Activated CD8-positive, alpha-beta T cell treated with anti-CD3 and anti-CD28 coated beads, Interleukin-2, amount 10 ng/mL, durations not matched to agents 7 days and 5 days (primary cell): ENCODE measurements around the gene TSPAN9. TPM values are rescaled to one million over a fixed set of nuclear protein-coding genes. Genes with fewer than 3 reads are reported as not detected.

Experiments used
- ATAC-seq: fragments of 150-1000 bp; cut with Tn5 transposase; one replicate; pipeline ENCODE4 v1.10.0; 2021; ENCODE audit warnings: moderate library complexity
- CTCF ChIA-PET: fragments of 350-600 bp; sonication (Branson Sonifier 250); formaldehyde crosslinking; loops from one replicate; lab custom pipeline; 2021; ENCODE audit warnings: antibody characterized with exemption; lab: Charles Lee
- POLR2A ChIA-PET: fragments of 350-600 bp; sonication (Branson Sonifier 250); formaldehyde crosslinking; loops from one replicate; lab custom pipeline; 2021; ENCODE audit warnings: antibody characterized with exemption; lab: Charles Lee
- DNase-seq: peaks from one replicate; pipeline ENCODE4 v3.0.0-alpha.2; 2020
- H3K27ac Mint-ChIP-seq: one replicate; pipeline ENCODE4 v1.8.0; 2021; ENCODE audit warnings: mild to moderate bottlenecking, mixed read lengths
- H3K27me3 Mint-ChIP-seq: one replicate; pipeline ENCODE4 v1.8.0; 2021; ENCODE audit warnings: low read depth, mixed read lengths
- H3K36me3 Mint-ChIP-seq: one replicate; pipeline ENCODE4 v1.8.0; 2021; ENCODE audit warnings: low read depth, mixed read lengths
- H3K4me1 Mint-ChIP-seq: one replicate; pipeline ENCODE4 v1.8.0; 2021; ENCODE audit warnings: low read depth, mixed read lengths
- H3K4me3 Mint-ChIP-seq: one replicate; pipeline ENCODE4 v1.8.0; 2021; ENCODE audit warnings: mild to moderate bottlenecking, mixed read lengths
- H3K9me3 Mint-ChIP-seq: one replicate; pipeline ENCODE4 v1.8.0; 2022; ENCODE audit warnings: mixed read lengths; ENCODE audit not compliant: insufficient read depth
- total RNA-seq, 2 experiments: library from RNA; stranded (reverse); gene quantifications; one replicate each; pipeline ENCODE4 v1.2.3, GENCODE V29; 2021

TSPAN9 gene
- total RNA-seq, 2 experiments from 2014 or later, result not detected

DNA sequence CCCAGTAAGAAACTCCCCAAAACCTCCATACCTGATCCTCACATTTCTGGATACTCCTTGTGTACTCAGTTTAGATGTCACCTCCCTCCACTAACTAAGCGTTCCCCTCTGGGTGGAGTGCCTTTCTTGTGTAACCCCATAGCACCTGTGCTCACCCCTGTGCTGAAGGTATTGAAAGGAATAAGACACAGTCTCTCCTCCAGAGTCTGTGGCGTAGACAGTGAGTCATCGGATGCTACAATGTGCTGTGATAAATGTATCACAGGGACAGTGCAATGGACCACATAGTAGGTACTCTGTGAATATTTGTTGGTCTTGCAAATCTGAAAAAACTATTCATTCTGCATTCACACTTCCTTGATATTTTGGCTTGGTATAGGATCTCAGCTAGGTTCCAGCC lies 30.8 kb downstream of the TSPAN9 start:
- no peak for ATAC-seq
- POLR2A ChIA-PET, result no interaction called here
- no peaks in the 10 kb centered on the region for H3K9me3 Mint-ChIP-seq
- CTCF ChIA-PET, result no interaction called here
- H3K4me3 Mint-ChIP-seq, result no peak overlapping the region
- H3K27me3 Mint-ChIP-seq, result peaks cover 8% of the 10 kb centered on the region
- no peak for DNase-seq
- H3K4me1 Mint-ChIP-seq, result no peaks in the 10 kb centered on the region
- H3K27ac Mint-ChIP-seq, result no peak overlapping the region
- no peaks in the 10 kb centered on the region for H3K36me3 Mint-ChIP-seq

DNA sequence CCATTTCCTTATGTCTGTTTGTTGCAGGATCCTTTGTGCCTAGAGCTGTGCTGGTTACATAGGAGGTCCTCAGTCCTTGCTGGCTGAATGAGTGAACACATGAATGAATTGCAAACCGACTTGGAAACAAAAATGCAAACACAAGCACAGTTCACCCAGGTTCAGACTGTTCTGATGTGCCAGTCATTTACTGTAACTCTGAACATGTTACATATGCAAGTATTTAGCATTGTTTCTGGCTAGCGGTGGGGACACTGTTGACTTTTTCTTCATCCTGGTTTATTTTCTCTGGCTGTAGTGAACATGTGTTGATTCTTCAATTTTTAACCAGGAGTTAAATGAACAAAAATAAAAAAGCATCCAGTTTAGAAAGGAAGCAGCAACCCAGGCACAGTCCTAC lies 33.4 kb downstream of the TSPAN9 start:
- H3K9me3 Mint-ChIP-seq, result no peaks in the 10 kb centered on the region
- POLR2A ChIA-PET, result no interaction called here
- no peak for ATAC-seq
- no peak overlapping the region for H3K4me3 Mint-ChIP-seq
- H3K4me1 Mint-ChIP-seq, result no peaks in the 10 kb centered on the region
- no peaks in the 10 kb centered on the region for H3K36me3 Mint-ChIP-seq
- CTCF ChIA-PET, result interaction anchor here (1.2 to 1.6 kb wide), 2 partner anchors 37 to 190 kb away, joined by 3 to 4 read pairs; no protein-coding TSS in a partner anchor
- peaks cover 20% of the 10 kb centered on the region for H3K27me3 Mint-ChIP-seq
- H3K27ac Mint-ChIP-seq, result no peak overlapping the region
- DNase-seq, result no peak

DNA sequence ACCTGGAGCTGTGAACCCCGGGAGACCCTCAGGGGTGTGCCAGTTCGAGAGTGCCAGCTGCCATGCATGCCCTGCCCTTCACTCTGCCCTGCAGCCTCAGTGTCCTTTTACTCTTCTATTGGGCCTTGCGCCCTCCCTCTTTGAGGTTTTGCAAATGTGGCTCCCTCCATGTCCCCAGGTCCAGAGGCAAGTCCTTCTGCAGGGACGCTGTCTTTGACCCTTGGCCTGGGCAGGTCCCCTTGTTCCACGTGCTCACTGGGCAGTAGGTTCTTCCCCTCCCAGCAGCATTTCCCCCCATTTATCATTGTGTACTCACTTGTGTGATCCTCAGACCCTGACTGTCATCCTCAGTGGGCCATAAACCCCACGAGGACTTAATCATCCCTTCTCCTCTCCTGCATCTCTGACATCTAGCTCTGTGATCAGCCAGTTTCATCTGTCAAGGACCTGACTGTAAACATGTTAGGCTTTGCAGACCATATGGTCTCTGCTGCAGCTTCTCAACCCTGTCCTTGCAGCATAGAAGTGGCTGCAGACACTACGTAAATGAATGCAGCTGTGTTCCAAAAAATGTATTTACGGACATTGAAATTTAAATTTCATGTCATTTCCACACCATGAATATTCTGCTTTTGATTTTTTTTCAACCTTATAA lies 36.6 kb downstream of the TSPAN9 start:
- no peaks in the 10 kb centered on the region for H3K36me3 Mint-ChIP-seq
- ATAC-seq, result no peak
- H3K4me3 Mint-ChIP-seq, result no peak overlapping the region
- H3K27ac Mint-ChIP-seq, result no peak overlapping the region
- ChIA-PET POLR2A (no interaction called here), CTCF (no interaction called here)
- peaks cover 6% of the 10 kb centered on the region for H3K4me1 Mint-ChIP-seq
- H3K27me3 Mint-ChIP-seq, result peaks cover 45% of the 10 kb centered on the region
- no peak for DNase-seq
- H3K9me3 Mint-ChIP-seq, result no peaks in the 10 kb centered on the region

DNA sequence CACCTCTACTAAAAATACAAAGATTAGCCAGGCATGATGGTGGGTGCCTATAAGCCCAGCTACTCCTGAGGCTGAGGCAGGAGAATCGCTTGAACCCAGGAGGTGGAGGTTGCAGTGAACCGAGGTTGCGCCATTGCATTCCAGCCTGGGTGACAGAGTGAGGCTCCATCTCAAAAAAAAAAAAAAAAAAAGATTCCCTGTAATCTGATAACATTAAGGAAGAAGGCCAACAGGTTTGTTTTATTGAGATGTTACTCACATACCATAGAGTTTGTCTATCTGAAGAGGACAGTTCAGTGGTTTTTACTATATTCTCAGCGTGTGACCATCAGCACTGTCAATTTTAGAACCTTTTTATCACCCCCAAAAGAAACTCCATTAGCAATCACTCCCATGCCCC lies 37.5 kb downstream of the TSPAN9 start:
- ChIA-PET POLR2A (no interaction called here), CTCF (no interaction called here)
- Mint-ChIP-seq H3K36me3 (no peaks in the 10 kb centered on the region), H3K4me3 (no peak overlapping the region), H3K4me1 (peaks cover 15% of the 10 kb centered on the region), H3K27ac (no peak overlapping the region), H3K9me3 (no peaks in the 10 kb centered on the region), H3K27me3 (peaks cover 46% of the 10 kb centered on the region)
- ATAC-seq (no peak), DNase-seq (no peak)

DNA sequence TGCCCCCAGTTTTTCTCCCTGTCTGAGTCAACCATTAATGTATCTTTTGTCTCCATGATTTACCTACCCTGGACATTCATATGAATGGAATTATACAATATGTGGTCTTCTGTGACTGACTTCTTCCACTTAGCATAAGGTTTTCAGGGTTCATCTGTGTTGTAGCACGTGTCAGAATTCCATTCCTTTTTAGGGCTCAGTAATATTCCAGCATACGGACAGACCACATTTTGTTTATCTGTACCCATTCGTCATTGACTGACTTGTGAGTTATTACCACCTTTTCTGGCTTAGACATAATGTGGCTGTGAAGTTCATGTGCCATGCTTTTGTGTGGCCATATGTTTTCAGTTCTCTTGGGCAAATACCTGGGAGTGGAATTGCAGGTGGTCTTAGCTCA lies 37.9 kb downstream of the TSPAN9 start:
- H3K9me3 Mint-ChIP-seq, result no peaks in the 10 kb centered on the region
- H3K27me3 Mint-ChIP-seq, result peaks cover 46% of the 10 kb centered on the region
- ChIA-PET CTCF (no interaction called here), POLR2A (no interaction called here)
- no peak overlapping the region for H3K27ac Mint-ChIP-seq
- ATAC-seq (no peak), DNase-seq (no peak)
- H3K4me3 Mint-ChIP-seq, result no peak overlapping the region
- H3K36me3 Mint-ChIP-seq, result no peaks in the 10 kb centered on the region
- H3K4me1 Mint-ChIP-seq, result peaks cover 19% of the 10 kb centered on the region

DNA sequence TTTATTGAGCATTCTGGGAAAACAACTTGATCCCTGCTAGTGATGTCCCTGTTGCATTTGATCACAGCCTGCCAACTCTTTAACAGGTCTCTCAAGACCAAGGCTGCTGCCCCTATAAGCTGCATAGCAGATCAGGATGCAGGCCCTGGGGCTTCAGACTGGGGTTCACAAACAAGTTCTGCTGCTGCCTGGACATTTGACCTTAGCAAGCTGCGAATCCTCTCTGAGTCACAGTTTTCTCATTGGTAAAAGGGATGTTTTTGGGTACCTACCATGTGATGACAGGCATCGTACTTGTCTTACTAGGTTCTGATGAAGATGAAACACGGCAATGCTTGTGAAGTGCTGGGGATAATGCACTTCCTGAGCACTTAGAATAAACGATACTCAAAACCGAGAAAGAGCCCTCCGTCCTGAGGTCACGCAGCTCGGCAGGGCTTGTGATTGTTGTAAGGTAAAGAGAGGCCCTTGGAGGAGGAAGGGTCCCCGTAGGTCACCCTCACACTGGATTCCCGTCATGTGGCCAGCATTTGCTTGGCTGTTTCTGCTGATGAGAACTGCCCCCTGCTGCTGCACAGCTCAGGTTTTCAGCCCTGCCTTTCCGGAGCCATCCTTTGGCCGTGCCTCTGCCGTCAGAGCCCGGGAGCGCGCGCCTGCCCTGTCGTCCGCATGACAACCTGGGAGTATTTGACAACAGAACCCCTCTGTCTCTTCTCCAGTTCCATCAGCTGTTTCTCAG lies 39.1 kb downstream of the TSPAN9 start:
- ATAC-seq (no peak), DNase-seq (no peak)
- H3K9me3 Mint-ChIP-seq, result no peaks in the 10 kb centered on the region
- no peak overlapping the region for H3K4me3 Mint-ChIP-seq
- POLR2A ChIA-PET, result no interaction called here
- H3K27me3 Mint-ChIP-seq, result peaks cover 42% of the 10 kb centered on the region
- H3K27ac Mint-ChIP-seq, result no peak overlapping the region
- no peaks in the 10 kb centered on the region for H3K36me3 Mint-ChIP-seq
- CTCF ChIA-PET, result interaction anchor here (1.1 kb wide), 1 partner anchor 159 kb away, joined by 3 read pairs; no protein-coding TSS in a partner anchor
- peaks cover 24% of the 10 kb centered on the region for H3K4me1 Mint-ChIP-seq

DNA sequence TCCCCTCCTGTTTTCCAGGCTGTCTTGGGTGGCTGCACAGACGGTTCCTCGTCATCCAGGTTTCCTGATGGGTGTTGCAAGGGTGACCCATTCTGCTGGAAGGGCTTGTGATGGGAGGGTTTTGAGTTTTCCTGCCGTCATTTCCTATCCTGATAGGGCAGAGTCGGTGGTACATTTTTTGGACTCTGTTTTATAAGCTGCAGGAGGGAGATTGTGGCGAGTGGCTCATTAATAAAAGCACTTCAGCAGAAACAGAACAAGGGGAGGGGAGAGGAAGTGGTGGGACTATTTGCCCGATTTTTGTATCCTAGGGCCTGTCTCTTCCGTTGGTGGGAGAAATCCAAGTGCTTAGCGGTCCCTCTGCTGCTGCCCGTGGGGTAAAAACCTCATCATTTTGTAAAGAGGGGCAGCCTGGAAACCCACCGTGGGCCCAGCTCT lies 40.0 kb downstream of the TSPAN9 start:
- POLR2A ChIA-PET, result no interaction called here
- peaks cover 45% of the 10 kb centered on the region for H3K27me3 Mint-ChIP-seq
- H3K4me1 Mint-ChIP-seq, result peaks cover 24% of the 10 kb centered on the region
- no peak overlapping the region for H3K27ac Mint-ChIP-seq
- no peak for DNase-seq
- CTCF ChIA-PET, result no interaction called here
- no peak overlapping the region for H3K4me3 Mint-ChIP-seq
- no peaks in the 10 kb centered on the region for H3K36me3 Mint-ChIP-seq
- H3K9me3 Mint-ChIP-seq, result no peaks in the 10 kb centered on the region
- ATAC-seq, result no peak

DNA sequence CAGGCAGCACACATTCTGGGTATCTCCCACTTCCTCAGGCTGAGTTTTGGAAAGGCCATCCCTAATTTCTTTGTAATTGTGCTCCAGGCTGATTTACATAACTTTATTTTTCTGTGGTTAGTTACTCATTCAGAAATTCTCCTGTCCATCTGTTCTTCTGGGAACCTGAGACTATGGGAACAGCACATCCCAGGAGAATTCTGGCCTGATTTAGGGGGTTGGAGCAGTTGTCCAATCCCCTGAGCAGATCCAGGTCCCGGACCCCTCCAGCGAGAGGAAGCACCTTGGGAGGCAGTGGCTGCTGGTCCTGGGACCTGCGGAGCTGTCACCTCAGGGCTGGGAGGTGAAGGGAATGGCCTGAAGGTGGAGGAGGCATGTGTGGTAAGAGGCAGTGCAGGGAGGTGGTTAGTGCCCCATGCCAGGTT lies 40.4 kb downstream of the TSPAN9 start:
- peaks cover 24% of the 10 kb centered on the region for H3K4me1 Mint-ChIP-seq
- H3K27ac Mint-ChIP-seq, result no peak overlapping the region
- peaks cover 47% of the 10 kb centered on the region for H3K27me3 Mint-ChIP-seq
- no peak overlapping the region for H3K4me3 Mint-ChIP-seq
- CTCF ChIA-PET, result no interaction called here
- no peaks in the 10 kb centered on the region for H3K9me3 Mint-ChIP-seq
- H3K36me3 Mint-ChIP-seq, result no peaks in the 10 kb centered on the region
- ATAC-seq (no peak), DNase-seq (no peak)
- POLR2A ChIA-PET, result no interaction called here

DNA sequence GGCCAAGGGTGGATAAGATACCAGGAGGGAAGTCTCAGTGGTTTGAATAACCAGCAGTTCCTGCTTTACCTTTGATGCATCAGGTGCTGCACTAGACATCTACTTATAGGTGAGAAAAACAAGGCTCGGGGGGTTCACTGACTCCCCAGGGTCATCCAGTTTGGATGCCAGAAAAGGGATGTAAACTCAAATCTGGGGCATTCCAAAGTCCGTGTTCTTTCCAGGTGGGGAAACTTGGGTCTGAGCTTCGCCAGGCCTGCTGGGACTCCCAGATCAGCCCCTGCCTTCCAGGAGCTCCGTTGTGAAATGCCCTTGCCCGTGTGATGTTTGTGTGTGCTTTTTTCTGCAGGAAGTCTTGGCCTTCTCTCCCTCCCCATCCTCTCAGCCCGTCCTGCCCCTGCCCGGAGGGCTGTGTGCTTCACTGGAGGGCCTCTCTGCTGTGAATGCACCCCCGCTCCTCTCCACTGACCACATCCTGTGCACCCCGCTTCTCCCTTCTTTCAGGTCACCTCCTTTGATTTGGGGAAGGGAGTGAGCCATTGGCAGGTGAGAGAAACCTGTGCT lies 42.1 kb downstream of the TSPAN9 start:
- ATAC-seq (peak; percentile 57), DNase-seq (peak; percentile 27)
- peaks cover 24% of the 10 kb centered on the region for H3K4me1 Mint-ChIP-seq
- H3K27ac Mint-ChIP-seq, result no peak overlapping the region
- peaks cover 53% of the 10 kb centered on the region for H3K27me3 Mint-ChIP-seq
- ChIA-PET CTCF (interaction anchor here (0.6 to 0.7 kb wide), 2 partner anchors 16 to 181 kb away, joined by 3 read pairs; no protein-coding TSS in a partner anchor), POLR2A (no interaction called here)
- H3K9me3 Mint-ChIP-seq, result no peaks in the 10 kb centered on the region
- no peaks in the 10 kb centered on the region for H3K36me3 Mint-ChIP-seq
- no peak overlapping the region for H3K4me3 Mint-ChIP-seq

DNA sequence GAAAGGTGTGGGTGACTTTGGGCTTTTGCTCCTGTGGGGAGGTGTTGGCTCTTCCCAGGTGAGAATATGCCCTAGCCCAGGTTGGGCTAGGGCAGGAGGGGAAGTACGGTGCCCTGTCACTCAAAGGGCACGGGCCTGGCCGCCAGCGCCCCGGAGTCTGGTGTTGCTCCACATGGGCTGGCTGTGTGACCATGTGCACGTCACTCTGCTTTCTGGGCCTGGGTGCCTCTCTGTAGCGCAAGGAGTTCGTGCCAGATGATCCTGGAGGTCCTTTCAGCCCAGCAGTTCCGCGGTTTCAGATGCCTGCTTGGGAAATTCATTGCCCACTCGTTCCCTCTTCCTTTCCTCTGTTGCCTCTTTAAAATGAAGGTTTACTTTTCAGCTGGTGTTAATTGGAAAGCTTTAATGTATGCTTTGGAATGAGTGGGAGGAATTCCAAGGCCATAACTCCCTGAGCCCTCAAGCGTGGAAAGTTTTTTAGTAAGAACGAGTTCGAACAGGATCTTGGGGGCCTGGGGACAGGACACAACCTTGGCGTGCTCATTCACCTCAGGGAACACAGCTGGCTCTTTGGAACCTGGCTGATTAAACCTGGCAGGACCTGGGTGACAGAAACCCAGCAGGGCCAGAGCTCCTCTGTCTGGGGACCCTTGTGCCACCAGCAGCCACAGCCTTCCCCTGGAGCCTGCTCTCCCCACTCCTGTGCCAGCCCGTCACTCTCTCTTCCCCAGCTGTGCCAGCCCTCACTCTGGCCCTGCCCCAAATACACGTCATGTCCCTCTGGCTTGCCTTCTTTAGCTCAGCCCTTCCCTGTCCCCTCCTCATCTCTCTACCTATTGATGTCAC lies 42.8 kb downstream of the TSPAN9 start:
- ChIA-PET POLR2A (no interaction called here), CTCF (interaction anchor here (1.5 kb wide), 1 partner anchor 46 kb away, joined by 6 read pairs; no protein-coding TSS in a partner anchor)
- DNase-seq, result no peak
- no peak overlapping the region for H3K4me3 Mint-ChIP-seq
- peaks cover 24% of the 10 kb centered on the region for H3K4me1 Mint-ChIP-seq
- H3K27ac Mint-ChIP-seq, result no peak overlapping the region
- no peaks in the 10 kb centered on the region for H3K9me3 Mint-ChIP-seq
- ATAC-seq, result no peak
- H3K27me3 Mint-ChIP-seq, result peaks cover 50% of the 10 kb centered on the region
- no peaks in the 10 kb centered on the region for H3K36me3 Mint-ChIP-seq

DNA sequence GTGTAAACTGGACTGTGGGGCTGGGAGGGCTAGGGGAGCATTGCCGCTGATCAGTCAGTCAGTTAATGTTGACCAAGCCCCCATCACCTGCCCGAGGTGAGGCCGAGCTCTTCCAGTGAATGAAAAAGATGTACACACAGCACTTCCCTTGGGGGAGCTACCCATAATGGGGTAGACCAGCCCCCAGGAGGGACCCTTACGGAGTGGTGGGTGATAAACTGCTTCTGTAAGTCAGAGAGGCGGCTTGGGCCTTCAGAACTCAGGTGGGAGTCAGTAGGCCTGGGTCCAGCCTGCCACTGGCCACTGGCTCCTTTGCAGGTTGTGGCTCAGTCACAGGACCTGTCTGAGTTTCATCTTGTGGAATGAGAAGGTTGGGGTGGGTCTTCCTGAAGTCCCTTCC lies 43.5 kb downstream of the TSPAN9 start:
- DNase-seq, result no peak
- no peaks in the 10 kb centered on the region for H3K36me3 Mint-ChIP-seq
- CTCF ChIA-PET, result interaction anchor here (1.5 kb wide), 1 partner anchor 47 kb away, joined by 6 read pairs; no protein-coding TSS in a partner anchor
- H3K27me3 Mint-ChIP-seq, result peaks cover 50% of the 10 kb centered on the region
- H3K4me1 Mint-ChIP-seq, result peaks cover 24% of the 10 kb centered on the region
- ATAC-seq, result no peak
- POLR2A ChIA-PET, result no interaction called here
- no peak overlapping the region for H3K4me3 Mint-ChIP-seq
- no peak overlapping the region for H3K27ac Mint-ChIP-seq
- no peaks in the 10 kb centered on the region for H3K9me3 Mint-ChIP-seq
